GM13976 (cell line): ENCODE results near the gene CFP.
"Not testable (repeated sequence)": the region's sequence is repeated elsewhere in the genome, so short reads cannot be mapped to it uniquely, and the experiment has no call there.

Experiments used
- DNase-seq: peaks from one replicate; pipeline ENCODE4 v3.0.0; 2012; ENCODE audit warnings: low spot score
- in situ Hi-C: fragments of 300-500 bp; cut with MboI; formaldehyde crosslinking; loops from one replicate; pipeline ENCODE4 v1.12.0; 2022; ENCODE audit warnings: low sequenced_read_pairs, mixed read lengths, inconsistent platforms; ENCODE audit not compliant: unreplicated experiment
- TF ChIP-seq, protein P1 (sequence below): IDR thresholded peaks from 2 replicates; pipeline ENCODE4 v1.5.1; 2012; ENCODE audit warnings: borderline replicate concordance, mild to moderate bottlenecking; ENCODE audit not compliant: insufficient read depth; ENCODE audit errors: extremely low read depth, missing control alignments, control extremely low read depth

Gene CFP

DNA sequence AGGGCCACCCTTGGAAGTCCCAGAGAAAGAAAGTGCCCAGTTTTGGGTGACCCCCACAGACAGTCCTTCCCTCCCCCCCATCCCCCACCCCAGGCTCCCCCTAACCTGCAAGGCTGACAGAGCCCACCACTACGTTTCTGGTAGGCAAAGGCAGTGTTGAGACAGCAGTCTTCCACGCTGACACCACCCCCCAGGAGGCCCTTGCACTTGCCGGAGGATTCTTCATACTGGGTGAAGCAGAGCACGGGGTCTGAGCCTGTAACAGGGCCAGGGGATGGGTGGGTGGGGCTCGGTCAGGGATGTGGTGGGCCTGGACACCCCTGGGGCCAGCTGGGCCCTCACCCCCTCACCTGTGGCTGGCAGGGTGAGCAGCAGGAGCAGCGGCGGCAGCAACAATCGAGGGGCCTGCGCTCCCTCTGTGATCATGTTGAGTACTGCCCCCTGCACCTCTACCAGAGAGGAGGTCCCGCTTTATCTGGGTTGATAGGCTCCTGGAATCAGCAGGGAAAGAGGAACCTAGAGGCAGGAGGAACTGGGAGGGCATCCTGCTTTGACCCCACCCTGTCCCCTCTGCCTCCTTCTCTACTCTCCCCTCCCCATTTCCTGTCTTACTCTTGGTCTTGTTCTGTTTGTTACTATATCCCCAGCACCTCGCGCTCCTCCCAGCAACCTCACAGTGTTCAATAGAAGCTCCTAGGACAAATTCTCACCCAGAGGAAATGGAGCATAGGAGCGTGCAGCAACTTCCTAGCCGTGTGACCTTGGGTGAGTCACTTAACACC is at the start of gene CFP:
CFP (minus strand) TSS at position 512 of the 782 bp plus-strand sequence; CDS start at position 426, 86 bp downstream.
- TF ChIP-seq, protein P1, sequence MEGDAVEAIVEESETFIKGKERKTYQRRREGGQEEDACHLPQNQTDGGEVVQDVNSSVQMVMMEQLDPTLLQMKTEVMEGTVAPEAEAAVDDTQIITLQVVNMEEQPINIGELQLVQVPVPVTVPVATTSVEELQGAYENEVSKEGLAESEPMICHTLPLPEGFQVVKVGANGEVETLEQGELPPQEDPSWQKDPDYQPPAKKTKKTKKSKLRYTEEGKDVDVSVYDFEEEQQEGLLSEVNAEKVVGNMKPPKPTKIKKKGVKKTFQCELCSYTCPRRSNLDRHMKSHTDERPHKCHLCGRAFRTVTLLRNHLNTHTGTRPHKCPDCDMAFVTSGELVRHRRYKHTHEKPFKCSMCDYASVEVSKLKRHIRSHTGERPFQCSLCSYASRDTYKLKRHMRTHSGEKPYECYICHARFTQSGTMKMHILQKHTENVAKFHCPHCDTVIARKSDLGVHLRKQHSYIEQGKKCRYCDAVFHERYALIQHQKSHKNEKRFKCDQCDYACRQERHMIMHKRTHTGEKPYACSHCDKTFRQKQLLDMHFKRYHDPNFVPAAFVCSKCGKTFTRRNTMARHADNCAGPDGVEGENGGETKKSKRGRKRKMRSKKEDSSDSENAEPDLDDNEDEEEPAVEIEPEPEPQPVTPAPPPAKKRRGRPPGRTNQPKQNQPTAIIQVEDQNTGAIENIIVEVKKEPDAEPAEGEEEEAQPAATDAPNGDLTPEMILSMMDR = no peak
- DNase-seq = no peak
- in situ Hi-C loops = no loop called here

DNA sequence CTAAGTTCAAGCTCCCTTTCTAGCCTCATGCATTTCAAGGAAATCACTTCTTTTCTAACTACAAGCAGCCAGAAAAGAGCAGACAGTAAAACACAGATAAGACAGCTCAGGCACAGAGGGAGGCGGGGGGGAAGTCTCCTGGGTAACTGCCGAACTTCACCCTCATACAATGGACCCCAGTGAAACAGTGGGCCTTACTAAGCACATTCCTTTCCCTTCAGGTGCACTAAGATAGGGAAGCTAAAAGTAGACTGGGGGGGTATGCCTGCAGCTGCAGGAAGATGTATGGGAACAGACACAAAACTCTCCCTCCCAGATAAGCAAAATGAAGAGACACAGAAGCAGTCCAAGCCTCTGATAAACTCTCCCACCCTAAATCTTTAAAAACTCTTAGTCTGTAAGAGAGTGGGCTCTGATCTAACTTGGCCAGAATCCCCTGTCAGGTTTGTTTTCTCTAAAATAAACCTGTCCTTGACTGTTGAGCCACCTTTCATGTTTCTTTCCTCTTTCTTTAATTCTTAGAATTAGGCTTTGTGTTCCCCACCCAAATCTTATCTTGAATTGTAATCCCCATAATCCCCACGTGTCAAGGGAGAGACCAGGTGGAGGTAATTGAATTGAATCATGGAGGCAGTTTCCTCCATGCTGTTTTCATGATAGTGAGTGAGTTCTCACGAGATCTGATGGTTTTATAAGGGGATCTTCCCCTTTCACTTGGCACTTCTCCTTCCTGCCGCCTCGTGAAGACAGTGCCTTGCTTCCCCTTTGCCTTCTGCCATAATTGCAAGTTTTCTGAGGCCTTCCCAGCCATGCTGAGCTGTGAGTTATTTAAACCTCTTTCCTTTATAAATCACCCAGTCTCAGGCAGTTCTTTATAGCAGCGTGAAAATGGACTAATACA is 46.5 kb upstream of the CFP start:
- in situ Hi-C loops, DNase-seq: not testable (repeated sequence)

DNA sequence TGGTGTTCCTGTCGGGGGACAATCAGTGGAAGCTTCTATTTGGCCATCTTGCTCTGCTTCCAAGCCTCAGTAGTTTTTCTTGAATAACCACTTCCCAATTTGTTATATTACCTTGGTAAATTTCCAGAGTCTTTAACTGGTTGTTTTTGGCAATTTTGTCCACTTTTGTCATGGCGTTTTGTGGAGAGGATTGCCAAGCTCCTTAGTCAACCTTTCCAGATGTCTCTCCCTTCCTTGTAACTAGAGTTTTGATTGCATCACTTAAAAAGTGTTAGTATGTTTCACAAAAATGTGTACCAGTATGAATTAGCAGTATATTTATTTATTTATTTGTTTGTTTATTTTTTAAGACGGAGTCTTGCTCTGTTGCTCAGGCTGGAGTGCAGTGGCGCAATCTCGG is 45.0 kb upstream of the CFP start:
- TF ChIP-seq, protein P1 = no peak
- DNase-seq = no peak
- in situ Hi-C loops = no loop called here

DNA sequence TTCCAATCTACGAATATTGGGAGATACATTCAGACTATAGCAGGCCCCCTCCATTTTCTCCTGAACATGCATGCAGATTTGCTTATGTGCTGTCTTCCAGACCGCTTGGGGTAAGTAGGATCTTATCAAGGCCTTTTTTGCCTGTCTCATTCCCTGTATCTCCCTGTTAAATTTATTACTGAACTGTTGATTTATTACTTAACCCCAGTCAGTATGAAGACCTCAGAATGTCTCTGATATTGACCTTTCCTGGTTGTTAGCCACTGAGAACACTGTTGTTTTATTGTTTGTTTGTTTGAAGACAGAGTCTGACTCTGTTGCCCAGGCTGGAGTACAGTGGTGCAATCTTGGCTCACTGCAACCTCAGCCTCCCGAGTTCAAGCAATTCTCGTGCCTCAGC is 36.1 kb upstream of the CFP start:
- DNase-seq, in situ Hi-C loops: not testable (repeated sequence)

DNA sequence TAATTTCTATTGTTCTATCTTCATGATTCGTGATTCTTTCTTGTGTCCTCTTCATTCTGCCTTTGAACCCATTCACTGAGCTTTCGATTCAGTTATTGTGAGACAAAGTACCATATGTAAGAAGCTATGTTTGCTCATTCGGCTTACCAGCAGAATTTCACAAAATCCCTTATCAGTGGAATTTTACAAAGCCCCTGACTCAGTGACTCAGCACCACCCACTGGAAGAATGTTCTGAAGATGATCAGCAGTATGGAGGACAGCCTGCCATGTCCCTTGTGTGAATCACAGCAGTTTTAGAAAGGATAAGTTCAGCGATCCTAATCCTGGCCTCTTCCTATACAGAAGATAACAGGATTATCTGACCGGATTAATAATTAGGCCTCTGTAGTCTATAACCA is 35.0 kb upstream of the CFP start:
- in situ Hi-C loops = no loop called here
- TF ChIP-seq, protein P1 = no peak
- no peak for DNase-seq

DNA sequence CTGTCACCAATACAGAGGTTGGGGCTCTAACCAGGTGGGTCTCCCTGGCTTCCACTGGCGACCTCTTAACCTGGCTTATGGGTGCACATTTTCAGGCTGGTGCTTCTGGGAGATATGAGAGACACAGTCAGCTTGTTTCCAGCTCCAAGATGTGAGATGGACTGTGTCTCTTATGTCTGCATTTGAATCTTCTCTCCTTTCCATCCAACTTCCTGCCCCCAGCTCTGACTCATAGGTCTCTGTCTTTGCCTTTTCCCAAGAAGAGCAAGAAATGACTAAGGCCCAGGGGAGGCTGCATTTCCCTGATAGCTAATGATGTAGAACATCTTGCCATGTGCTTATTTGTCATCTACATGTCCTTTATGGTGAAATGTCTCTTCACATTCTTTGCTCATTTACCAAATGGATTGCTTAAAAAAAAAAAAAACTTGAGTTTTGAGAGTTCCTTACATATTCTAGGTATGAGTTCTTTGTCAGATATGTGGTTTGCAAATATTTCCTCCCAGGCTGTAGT is 32.5 kb upstream of the CFP start:
- TF ChIP-seq, protein P1 = no peak
- DNase-seq = no peak
- in situ Hi-C loops = no loop called here

DNA sequence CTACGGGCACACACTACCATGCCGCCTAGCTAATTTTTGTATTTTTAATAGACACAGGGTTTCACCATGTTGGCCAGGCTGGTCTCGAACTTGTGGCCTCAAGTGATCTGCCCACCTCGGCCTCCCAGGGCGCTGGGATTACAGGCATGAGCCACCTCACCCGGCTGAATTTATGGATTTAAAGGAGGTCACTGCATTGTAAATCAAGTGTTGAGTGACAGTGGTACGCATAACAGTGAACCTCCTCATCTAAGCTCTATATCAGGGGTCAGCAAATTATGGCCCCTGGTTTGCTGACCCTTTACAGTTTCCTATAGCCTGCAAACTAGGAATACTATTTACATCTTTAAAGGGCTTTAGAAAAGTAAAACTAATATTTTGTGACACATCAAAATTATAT is 31.8 kb upstream of the CFP start:
- DNase-seq = no peak
- in situ Hi-C loops = no loop called here
- TF ChIP-seq, protein P1 = no peak
